Stimulated activated naive CD4-positive, alpha-beta T cell (primary cell): ENCODE data around the gene NLGN4X.

Source experiments
- DNase-seq, 6 experiments: peaks; one replicate each; lab custom pipeline; 2025; lab: John Stamatoyannopoulos, UW

The NLGN4X gene

DNA sequence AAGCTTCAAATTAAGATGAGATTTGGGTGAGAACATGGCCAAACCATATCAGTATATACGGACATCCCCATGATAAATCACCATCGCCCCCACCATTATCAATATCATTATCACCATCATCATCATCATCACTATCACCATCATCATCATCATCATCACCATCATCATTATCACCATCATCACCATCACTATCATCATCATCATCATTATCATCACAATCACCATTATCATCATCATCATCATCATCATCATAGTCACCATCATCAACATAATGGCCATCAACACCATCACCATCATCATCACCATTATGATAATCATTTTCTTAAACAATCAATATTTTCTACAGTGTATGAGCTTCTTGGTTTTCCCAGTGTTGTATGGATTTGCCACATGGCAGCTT, 360.9 kb downstream of the NLGN4X start:
- DNase-seq, result no peak

GRCh38 chrX:5857232-5857631, 371.4 kb downstream of the NLGN4X start:
- DNase-seq, result no peak

- no peak for DNase-seq
These were observed 375.7 kb downstream of the NLGN4X start for GRCh38 chrX:5852941-5853340.

GRCh38 chrX:5842601-5843000, 386.1 kb downstream of the NLGN4X start:
- no peak for DNase-seq
